Liver (tissue), 4 donors: Measurements from ENCODE around the gene IRAK1BP1. TPM values are rescaled to one million over a fixed set of nuclear protein-coding genes. Genes with fewer than 3 reads are reported as not detected.

Source experiments
- polyA plus RNA-seq, 2 donors: library from polyadenylated mRNA; stranded (reverse) in 1 of 2; unstranded in 1 of 2; fragments of 200-250 nt in 1 of 2; fragments of >200 nt in 1 of 2; fragmentation: Nextera tagmentation in 1 of 2; extraction: Ambion mirVana in 1 of 2; gene quantifications; one replicate each; pipeline versions ENCODE4 v1.2.1 to v1.2.3, GENCODE V29; 2013 to 2015
- total RNA-seq, 2 donors: library from RNA; depleted of rRNA; stranded (reverse); fragments of >200 nt; gene quantifications; one replicate each; pipeline ENCODE4 v1.2.3, GENCODE V29; 2014
- donor health status: healthy.
- donor health status: healthy.
- donor health status: healthy.

The IRAK1BP1 gene
- total and polyA plus RNA-seq, 4 donors = 0.46 to 2.2 (median 0.77) TPM

Other genes starting within 250 kb of the IRAK1BP1 start
- 10 to 100 TPM; 12.4 to 22.4 TPM for gene PHIP, start 210.7 kb downstream of the IRAK1BP1 start, total RNA-seq
- gene PHIP, start 210.7 kb downstream of the IRAK1BP1 start, polyA plus RNA-seq = 1 to 10 TPM; 1.6 to 6.4 TPM